A673 (cell line): ENCODE measurements around the gene MTO1. TPM values are rescaled to one million over a fixed set of nuclear protein-coding genes. Genes with fewer than 3 reads are reported as not detected.

Experiments used
- BruUV-seq: library from RNA; stranded (reverse); fragments of 400-500 nt; replicated peaks from 2 replicates; lab custom pipeline; 2021; lab: Mats Ljungman, UMichigan
- CTCF ChIA-PET: fragments of 300-600 bp; sonication (Branson Sonifier 250); formaldehyde crosslinking; loops from one replicate; lab custom pipeline; 2022; ENCODE audit warnings: antibody characterized with exemption; lab: Charles Lee
- POLR2A ChIA-PET: fragments of 300-600 bp; sonication (Branson Sonifier 250); formaldehyde crosslinking; loops from one replicate; lab custom pipeline; 2022; ENCODE audit warnings: antibody characterized with exemption; ENCODE audit not compliant: low non-redundant PET; lab: Charles Lee
- DNase-seq: peaks from one replicate; pipeline ENCODE4 v3.0.0-alpha.2; 2015; ENCODE audit warnings: low spot score
- H3K27ac ChIP-seq: fragments of 200-600 bp; sonication (generic); 2 replicates; pipeline ENCODE4 v1.5.1; 2016; ENCODE audit warnings: mixed run types, low read depth, mild to moderate bottlenecking, mixed read lengths, antibody characterized with exemption, low read length; ENCODE audit not compliant: poor library complexity, severe bottlenecking
- H3K27me3 ChIP-seq: fragments of 200-600 bp; sonication (generic); replicated peaks from 2 replicates; pipeline ENCODE4 v1.6.1; 2017; ENCODE audit warnings: mixed run types, low read depth, mild to moderate bottlenecking, mixed read lengths, antibody characterized with exemption, low read length; ENCODE audit not compliant: insufficient read depth, poor library complexity
- H3K36me3 ChIP-seq: fragments of 200-600 bp; sonication (generic); 2 replicates; pipeline ENCODE4 v1.6.1; 2016; ENCODE audit warnings: mixed run types, mild to moderate bottlenecking, mixed read lengths, antibody characterized with exemption, low read length; ENCODE audit not compliant: insufficient read depth, poor library complexity, severe bottlenecking
- H3K4me1 ChIP-seq: fragments of 200-600 bp; sonication (generic); 2 replicates; pipeline ENCODE4 v1.6.1; 2017; ENCODE audit warnings: mixed run types, mild to moderate bottlenecking, mixed read lengths, antibody characterized with exemption, low read length; ENCODE audit not compliant: insufficient read depth, poor library complexity, severe bottlenecking
- H3K4me3 ChIP-seq: fragments of 200-600 bp; sonication (generic); 2 replicates; pipeline ENCODE4 v1.5.1; 2016; ENCODE audit warnings: low read depth, mixed run types, mild to moderate bottlenecking, mixed read lengths, low read length; ENCODE audit not compliant: poor library complexity, severe bottlenecking
- H3K9me3 ChIP-seq: fragments of 200-600 bp; sonication (generic); 2 replicates; pipeline ENCODE4 v1.6.1; 2016; ENCODE audit warnings: mixed run types, low read depth, mild to moderate bottlenecking, mixed read lengths, antibody characterized with exemption, low read length; ENCODE audit not compliant: poor library complexity, severe bottlenecking
- EZH2 ChIP-seq: fragments of 200-600 bp; sonication (generic); IDR thresholded peaks from 2 replicates; pipeline ENCODE4 v1.6.1; 2017; ENCODE audit warnings: borderline replicate concordance, low read depth, mild to moderate bottlenecking, mixed read lengths, antibody characterized with exemption, low read length; ENCODE audit not compliant: poor library complexity, severe bottlenecking
- intact Hi-C: fragments of 100-400 bp; cut with micrococcal nuclease; formaldehyde crosslinking; loops from one replicate; pipeline ENCODE4 v1.10.0; 2022; ENCODE audit not compliant: unreplicated experiment
- total RNA-seq: library from RNA; stranded (reverse); gene quantifications from 2 replicates; pipeline ENCODE4 v1.2.3, GENCODE V29; 2021
- TF ChIP-seq, protein P1 (sequence below): fragments of 300-800, 200-600 bp; sonication (generic); conservative IDR thresholded peaks from 2 replicates; pipeline ENCODE4 v1.5.1; 2017; ENCODE audit warnings: low read depth, mild to moderate bottlenecking, antibody characterized with exemption, low read length, moderate library complexity, mixed read lengths

The MTO1 gene
- total RNA-seq, 1 experiment from 2014 or later = 50.8 TPM

DNA sequence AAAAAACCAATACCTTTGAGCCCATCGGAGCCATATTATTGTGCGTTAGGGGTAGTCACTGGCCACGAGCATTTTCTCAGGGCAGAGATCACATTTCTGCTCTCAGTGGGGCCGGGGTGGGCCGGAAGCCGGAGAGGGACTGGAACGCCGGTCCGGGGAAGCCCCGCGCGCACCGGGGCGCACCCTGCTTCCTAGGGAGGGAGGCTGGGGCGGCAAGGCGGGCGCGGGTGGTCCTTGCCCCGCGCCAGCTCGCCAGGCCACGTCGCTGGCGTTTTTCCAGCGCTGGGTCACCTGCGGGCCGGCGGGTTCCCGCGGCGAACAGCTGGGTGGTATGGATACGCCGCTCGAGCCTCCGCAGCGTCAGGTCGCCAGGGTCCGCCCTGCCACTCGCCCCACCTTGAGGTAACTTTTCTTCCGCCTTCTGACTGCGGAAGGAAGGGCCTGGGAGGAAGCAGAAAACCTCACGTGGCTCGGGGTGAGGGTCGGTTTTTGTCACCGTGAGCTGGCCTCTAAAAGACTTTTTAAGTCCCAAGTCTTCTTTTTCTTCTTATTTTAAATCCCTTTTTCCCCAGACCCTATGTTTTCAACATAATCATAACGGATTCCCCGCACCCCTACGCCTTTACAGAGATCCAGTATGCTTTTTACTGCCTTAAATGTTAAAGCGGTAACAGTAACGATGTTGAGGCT is 62.0 kb downstream of the MTO1 start:
- CTCF ChIA-PET = no interaction called here
- H3K27ac ChIP-seq = peak overlapping the region; percentile 82
- DNase-seq = peak; percentile 60
- no peaks in the 10 kb centered on the region for H3K9me3 ChIP-seq
- intact Hi-C loops = loop anchor here (5.0 kb wide), 1 partner anchor 129 kb away; the partner anchor contains the start of gene SLC17A5
- no peaks in the 10 kb centered on the region for H3K27me3 ChIP-seq
- peaks cover 22% of the 10 kb centered on the region for H3K36me3 ChIP-seq
- BruUV-seq = no TSS peak
- no peak for TF ChIP-seq EZH2
- TF ChIP-seq, protein P1, sequence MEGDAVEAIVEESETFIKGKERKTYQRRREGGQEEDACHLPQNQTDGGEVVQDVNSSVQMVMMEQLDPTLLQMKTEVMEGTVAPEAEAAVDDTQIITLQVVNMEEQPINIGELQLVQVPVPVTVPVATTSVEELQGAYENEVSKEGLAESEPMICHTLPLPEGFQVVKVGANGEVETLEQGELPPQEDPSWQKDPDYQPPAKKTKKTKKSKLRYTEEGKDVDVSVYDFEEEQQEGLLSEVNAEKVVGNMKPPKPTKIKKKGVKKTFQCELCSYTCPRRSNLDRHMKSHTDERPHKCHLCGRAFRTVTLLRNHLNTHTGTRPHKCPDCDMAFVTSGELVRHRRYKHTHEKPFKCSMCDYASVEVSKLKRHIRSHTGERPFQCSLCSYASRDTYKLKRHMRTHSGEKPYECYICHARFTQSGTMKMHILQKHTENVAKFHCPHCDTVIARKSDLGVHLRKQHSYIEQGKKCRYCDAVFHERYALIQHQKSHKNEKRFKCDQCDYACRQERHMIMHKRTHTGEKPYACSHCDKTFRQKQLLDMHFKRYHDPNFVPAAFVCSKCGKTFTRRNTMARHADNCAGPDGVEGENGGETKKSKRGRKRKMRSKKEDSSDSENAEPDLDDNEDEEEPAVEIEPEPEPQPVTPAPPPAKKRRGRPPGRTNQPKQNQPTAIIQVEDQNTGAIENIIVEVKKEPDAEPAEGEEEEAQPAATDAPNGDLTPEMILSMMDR = no peak
- H3K4me1 ChIP-seq = peaks cover 5% of the 10 kb centered on the region
- POLR2A ChIA-PET = interaction anchor here (0.6 kb wide), 1 partner anchor 57 kb away, joined by 6 read pairs; no protein-coding TSS in a partner anchor
- H3K4me3 ChIP-seq = peak overlapping the region; percentile 55

DNA sequence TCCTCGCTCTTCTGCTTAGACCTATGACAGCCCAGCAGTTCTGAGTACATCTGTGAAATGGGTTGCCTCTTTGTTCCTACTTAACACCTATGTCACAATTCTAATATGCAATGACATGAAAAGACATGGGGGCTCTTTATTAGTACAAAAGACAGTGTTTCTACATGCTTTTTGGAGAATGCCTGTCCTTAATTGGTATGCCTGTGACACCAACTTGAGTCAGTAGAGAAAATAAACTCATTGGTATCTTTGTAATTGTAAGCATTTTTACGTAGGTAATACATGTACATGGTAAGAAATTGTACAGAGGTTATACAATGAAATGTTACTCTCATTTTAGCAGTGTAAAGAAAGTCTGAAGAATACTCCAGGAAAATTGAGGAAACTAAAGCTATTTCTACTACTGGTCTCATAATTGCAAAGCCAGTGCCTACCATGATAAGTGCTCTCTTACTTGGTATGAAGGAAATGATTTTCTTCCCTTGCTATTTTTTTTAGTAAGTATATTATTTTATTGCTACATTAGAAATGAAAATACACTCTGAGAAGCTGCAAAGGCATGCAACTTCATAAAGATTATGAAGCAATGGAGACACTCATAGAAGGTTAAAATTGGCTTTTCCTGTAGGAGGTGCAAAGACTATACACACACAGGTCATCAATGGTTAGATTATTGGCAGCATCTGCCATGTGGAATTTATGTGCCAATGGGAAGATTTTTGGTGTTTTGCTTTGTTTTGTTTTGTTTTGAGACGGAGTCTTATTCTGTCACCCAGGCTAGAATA is 64.2 kb downstream of the MTO1 start:
- CTCF ChIA-PET = no interaction called here

DNA sequence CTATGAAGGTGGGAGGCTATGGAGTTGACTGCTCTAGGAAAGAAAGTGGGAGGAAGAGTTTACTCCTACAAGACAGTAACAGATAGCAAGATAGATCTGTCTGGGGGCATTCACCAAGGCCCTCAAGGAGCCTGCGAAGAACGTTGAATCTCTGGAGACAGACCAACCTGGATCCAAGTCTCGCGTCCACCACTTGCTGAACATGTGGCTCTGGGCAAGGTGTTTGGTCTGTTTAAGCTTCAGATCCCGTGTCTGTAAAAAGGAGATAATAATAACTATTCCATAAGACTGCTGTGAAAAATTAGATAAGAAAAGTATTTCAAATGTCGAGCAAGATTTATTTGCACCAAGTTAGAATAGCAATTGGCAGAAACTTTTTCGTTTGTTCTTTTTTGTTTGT is 67.4 kb downstream of the MTO1 start:
- H3K9me3 ChIP-seq = no peaks in the 10 kb centered on the region
- CTCF ChIA-PET = no interaction called here
- intact Hi-C loops = no loop called here
- no peak overlapping the region for H3K4me3 ChIP-seq
- no peaks in the 10 kb centered on the region for H3K36me3 ChIP-seq
- no peak for TF ChIP-seq EZH2
- TF ChIP-seq, protein P1 = no peak
- POLR2A ChIA-PET = no interaction called here
- no peak overlapping the region for H3K27ac ChIP-seq
- no peaks in the 10 kb centered on the region for H3K27me3 ChIP-seq
- no peak for DNase-seq
- BruUV-seq = no TSS peak
- H3K4me1 ChIP-seq = no peaks in the 10 kb centered on the region

More for the DNA sequence above, 64.2 kb downstream of the MTO1 start:
- H3K36me3 ChIP-seq = peaks cover under 1% of the 10 kb centered on the region
- DNase-seq = no peak
- POLR2A ChIA-PET = interaction anchor here (0.6 kb wide), 1 partner anchor 1810 kb away, joined by 3 read pairs; no protein-coding TSS in a partner anchor
- BruUV-seq = no TSS peak
- H3K27me3 ChIP-seq = no peaks in the 10 kb centered on the region
- H3K4me1 ChIP-seq = peaks cover 5% of the 10 kb centered on the region
- H3K27ac ChIP-seq = no peak overlapping the region
- H3K4me3 ChIP-seq = no peak overlapping the region
- TF ChIP-seq EZH2 = no peak
- TF ChIP-seq, protein P1 = no peak
- H3K9me3 ChIP-seq = no peaks in the 10 kb centered on the region
- intact Hi-C loops = no loop called here
